COLO829 (cell line): ENCODE data around the gene FAM181B.

Experiments
- DNase-seq: peaks from one replicate; pipeline ENCODE4 v3.0.0; 2012; ENCODE audit warnings: low spot score

The FAM181B gene

GRCh38 chr11:82733444-82734119 is at the start of gene FAM181B:
Gene FAM181B (minus strand): TSS chr11:82733864. CDS start chr11:82733729, 135 bp downstream.
- no peak for DNase-seq

GRCh38 chr11:82782825-82783374 is 49.2 kb upstream of the FAM181B start:
- DNase-seq = no peak

DNA sequence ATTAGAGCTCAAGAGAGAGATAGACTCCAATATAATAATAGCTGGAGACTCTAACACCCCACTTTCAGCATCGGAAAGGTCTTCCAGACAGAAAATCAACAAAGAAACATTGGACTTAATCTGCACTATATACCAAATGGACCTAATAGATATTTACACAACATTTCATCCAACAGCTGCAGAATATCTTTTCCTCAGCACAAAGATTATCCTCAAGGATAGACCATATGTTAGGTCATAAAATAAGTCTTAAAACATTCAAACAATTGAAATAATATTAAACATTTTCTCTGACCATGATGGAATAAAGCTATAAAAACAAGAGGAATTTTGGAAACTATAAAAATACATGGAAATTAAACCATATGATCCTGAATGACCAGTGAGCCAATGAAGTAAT is 45.1 kb upstream of the FAM181B start:
- no peak for DNase-seq

- DNase-seq = peak; percentile 21
Observed at GRCh38 chr11:82776377-82776776, 42.7 kb upstream of the FAM181B start.

DNA sequence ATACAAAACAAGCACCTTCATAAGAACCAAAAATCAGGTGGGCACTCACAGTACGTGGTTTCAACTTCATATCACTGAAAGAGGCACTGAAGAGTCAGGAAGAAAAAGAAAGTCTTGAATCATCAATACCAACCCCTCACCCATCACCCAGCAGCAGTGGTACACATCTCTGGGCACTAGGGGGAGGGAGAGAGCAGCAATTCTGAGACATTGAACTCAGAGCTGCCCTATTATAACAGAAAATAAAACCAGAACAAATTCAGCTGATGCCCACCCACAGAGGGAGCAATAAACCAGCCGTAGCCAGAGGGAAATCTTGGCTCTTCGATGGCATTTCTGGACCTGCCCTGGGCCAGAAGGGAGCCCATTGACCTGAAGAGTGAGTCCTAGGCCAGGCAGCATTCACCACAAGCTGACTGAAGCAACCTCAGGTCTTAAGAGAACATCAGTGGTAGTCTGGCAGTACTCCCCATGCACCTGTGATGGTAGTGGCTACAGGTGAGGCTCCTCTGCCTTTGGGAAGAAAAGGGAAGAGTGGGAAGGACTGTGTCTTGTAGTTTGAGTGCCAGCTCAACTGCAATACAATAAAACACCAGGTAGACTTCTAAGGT is 42.2 kb upstream of the FAM181B start:
- peak; percentile 47 for DNase-seq

DNA sequence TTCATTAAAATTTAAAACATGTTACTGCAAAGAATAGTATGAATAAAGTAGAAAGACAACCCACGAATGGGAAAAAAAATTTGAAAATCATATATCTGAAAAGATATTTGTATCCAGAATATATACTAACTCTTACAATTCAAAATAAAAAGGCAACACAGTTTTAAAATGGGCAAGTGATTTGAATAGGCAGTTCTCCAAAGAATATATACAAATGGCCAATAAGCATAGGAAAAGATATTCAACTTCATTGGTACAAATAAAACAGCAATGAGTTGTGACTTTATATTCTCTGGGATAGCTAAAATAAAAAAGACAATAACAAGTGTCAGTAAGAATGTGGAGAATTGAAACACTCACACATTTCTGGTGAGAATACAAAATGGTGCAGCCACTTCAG is 41.6 kb upstream of the FAM181B start:
- DNase-seq = no peak

GRCh38 chr11:82771781-82772180 is 38.1 kb upstream of the FAM181B start:
- no peak for DNase-seq

GRCh38 chr11:82767123-82767522 is 33.5 kb upstream of the FAM181B start:
- no peak for DNase-seq

- no peak for DNase-seq
Observed at GRCh38 chr11:82765466-82766034, 31.9 kb upstream of the FAM181B start.

DNA sequence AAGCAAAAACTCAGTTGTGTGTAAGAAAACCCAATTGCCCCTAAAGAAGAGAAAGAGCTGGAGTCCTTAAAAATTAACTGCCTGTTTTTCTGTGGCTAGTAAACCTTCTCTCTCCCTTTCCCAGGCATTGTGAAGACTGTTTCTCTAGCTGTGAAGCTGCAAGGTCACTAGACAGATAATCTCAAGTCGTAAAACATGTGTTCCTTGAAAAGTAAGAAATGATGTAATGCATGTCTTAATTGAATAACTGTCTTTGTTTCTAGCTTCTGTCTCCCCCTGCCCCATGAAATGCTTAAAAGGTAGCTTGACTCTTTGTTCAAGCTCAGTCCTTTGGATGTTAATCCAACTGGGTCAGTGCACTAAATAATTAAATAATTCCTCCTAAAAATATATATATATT is 29.5 kb upstream of the FAM181B start:
- DNase-seq = no peak

GRCh38 chr11:82759649-82760048 is 26.0 kb upstream of the FAM181B start:
- DNase-seq = no peak

- no peak for DNase-seq
Observed at GRCh38 chr11:82757660-82758357, 24.1 kb upstream of the FAM181B start.

GRCh38 chr11:82756765-82757639 is 23.3 kb upstream of the FAM181B start:
- peak; percentile 65 for DNase-seq

DNA sequence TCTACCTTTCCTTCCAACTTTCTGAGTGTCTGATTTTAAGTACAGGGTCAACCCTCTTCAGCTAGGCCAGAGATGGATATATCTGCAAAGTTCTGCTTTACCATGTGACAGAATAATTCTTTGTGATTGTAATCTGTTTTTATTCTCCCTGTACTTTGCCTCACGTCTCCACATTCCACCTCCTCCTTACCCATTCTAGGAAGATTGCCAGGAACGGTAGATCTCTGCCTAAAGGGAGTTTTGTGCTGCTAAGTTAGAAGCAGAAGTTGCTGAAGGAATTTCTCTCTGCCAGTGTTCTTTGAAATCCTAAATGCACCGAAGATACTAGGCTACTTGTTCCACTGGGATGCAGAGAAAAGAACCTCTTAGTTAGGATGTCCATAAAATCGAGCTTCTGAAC is 20.7 kb upstream of the FAM181B start:
- no peak for DNase-seq

GRCh38 chr11:82753921-82754320 is 20.3 kb upstream of the FAM181B start:
- no peak for DNase-seq

- no peak for DNase-seq
Observed at GRCh38 chr11:82752801-82753200, 19.1 kb upstream of the FAM181B start.

DNA sequence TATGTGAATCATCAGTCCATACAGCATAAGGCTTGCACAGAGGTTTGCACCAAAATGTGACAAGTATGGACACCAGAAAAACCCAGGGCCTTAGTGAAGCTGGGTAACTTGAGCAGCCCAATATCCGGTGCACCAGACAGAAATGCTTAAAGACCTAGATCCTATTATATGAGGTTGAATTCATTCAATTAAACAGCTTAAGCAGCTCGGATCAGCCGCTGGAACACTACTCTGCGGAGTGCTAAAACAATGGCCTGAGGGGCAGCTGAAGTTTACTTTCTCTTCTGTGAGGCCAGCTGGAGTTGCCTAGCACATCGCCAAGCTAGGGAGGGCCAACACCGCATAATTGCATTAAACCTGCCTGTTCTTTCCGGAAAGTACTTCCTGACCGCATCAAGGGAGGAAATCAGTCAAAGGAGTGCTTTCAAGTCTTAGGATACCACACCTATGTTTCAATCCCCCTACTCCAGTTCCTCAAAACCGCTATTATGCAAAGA is 17.0 kb upstream of the FAM181B start:
- DNase-seq = no peak

DNA sequence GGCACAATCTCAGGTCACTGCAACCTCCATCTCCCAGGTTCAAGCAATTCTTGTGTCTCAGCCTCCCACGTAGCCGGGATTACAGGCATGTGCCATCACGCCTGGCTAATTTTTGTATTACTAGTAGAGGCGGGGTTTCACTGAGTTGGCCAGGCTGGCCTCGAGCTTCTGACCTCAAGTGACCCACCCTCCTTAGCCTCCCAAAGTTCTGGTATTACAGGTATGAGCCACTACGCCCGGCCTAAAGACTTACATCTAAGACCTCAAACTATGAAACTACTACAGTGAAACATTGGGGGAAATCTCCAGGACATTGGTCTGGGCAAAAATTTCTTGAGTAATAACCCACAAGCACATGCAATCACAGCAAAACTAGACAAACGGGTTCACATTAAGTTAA is 13.8 kb upstream of the FAM181B start:
- no peak for DNase-seq

- DNase-seq = no peak
Observed at GRCh38 chr11:82738091-82738490, 4.4 kb upstream of the FAM181B start.

GRCh38 chr11:82734120-82734479 is 436 bp upstream of the FAM181B start:
- no peak for DNase-seq

DNA sequence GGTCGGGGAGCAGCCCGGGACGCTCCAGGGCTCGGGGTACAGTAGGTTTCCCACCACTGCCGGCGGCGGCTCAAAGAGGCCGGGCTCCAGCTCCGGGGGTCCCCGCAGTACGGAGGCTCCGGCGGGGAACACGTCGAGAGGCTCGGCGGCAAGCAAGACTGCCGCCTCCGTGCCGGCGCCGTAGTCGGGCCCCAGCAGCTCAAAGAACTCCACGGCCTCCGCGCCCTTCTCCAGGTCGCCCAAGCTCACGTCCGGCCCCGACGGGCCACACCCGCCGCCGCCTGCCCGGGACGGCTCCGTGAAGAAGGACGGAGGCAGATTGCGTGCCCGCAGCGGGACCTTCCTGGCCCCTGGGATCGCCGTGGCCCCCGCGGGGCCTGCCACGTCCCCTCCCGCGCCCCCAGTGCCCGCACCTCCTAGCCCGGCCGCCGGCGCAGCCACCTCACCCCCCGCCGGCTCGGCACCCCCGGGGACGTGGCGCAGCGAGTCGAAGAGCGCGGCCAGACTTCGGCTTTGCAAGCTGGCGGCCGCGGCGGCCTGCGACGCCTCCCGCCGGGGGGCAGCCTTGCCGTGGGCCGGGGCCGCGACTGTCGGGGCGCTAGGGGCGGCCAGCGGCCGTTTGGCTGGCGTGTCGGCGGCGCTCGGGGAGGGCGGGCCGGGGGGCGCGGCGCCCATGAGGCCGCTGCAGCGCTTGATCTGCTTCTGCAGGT is 775 bp downstream of the FAM181B start:
- DNase-seq = no peak
